NCI-H1048 (cell line): Measurements from ENCODE around the gene CCDC88B.
A peak's percentile ranks its signal among the peaks of the same experiment; 100 is the strongest.
"Not testable (repeated sequence)": the region's sequence is repeated elsewhere in the genome, so short reads cannot be mapped to it uniquely, and the experiment has no call there.

Experiments
- DNase-seq: peaks from one replicate; lab custom pipeline; 2025; lab: John Stamatoyannopoulos, UW

CCDC88B gene

GRCh38 chr11:64305691-64306562, 34.1 kb upstream of the CCDC88B start:
- no peak for DNase-seq

GRCh38 chr11:64306563-64306875, 33.5 kb upstream of the CCDC88B start:
- no peak for DNase-seq

GRCh38 chr11:64306876-64307622, 33.0 kb upstream of the CCDC88B start:
- DNase-seq, result no peak

- DNase-seq, result not testable (repeated sequence)
Observed at GRCh38 chr11:64307795-64308194, 32.2 kb upstream of the CCDC88B start.

GRCh38 chr11:64312947-64313346, 27.1 kb upstream of the CCDC88B start:
- DNase-seq, result no peak

- DNase-seq, result no peak
Observed at GRCh38 chr11:64313491-64314145, 26.4 kb upstream of the CCDC88B start.

- no peak for DNase-seq
Observed at GRCh38 chr11:64314146-64314804, 25.7 kb upstream of the CCDC88B start.

- no peak for DNase-seq
Observed at GRCh38 chr11:64314805-64315561, 25.0 kb upstream of the CCDC88B start.

GRCh38 chr11:64315667-64316526, 24.1 kb upstream of the CCDC88B start:
- DNase-seq, result not testable (repeated sequence)

GRCh38 chr11:64316672-64317324, 23.2 kb upstream of the CCDC88B start:
- DNase-seq, result no peak

GRCh38 chr11:64317325-64317960, 22.6 kb upstream of the CCDC88B start, which contains the start of gene TRMT112:
Gene TRMT112, minus strand, starts transcription at chr11:64317559. Its CDS starts 33 bp downstream, at chr11:64317526.
- peak; percentile 97 for DNase-seq

GRCh38 chr11:64317961-64318765, 21.8 kb upstream of the CCDC88B start, which contains the start of gene PRDX5:
Gene PRDX5, plus strand, starts transcription at chr11:64318121. Its CDS starts 95 bp downstream, at chr11:64318216.
- peak; percentile 87 for DNase-seq

- no peak for DNase-seq
Observed at GRCh38 chr11:64318766-64319761, 20.9 kb upstream of the CCDC88B start.

- DNase-seq, result no peak
Observed at GRCh38 chr11:64320556-64320955, 19.4 kb upstream of the CCDC88B start.

- DNase-seq, result no peak
Observed at GRCh38 chr11:64321026-64321425, 19.0 kb upstream of the CCDC88B start.

- DNase-seq, result no peak
Observed at GRCh38 chr11:64321533-64321932, 18.5 kb upstream of the CCDC88B start.

GRCh38 chr11:64322925-64323260, 17.1 kb upstream of the CCDC88B start:
- DNase-seq, result no peak
